GM19397 (cell line): ENCODE measurements around the gene ZCCHC14.
"Not testable (repeated sequence)": the region's sequence is repeated elsewhere in the genome, so short reads cannot be mapped to it uniquely, and the experiment has no call there.

Experiments
- ATAC-seq: cut with Tn5 transposase; IDR thresholded peaks from one replicate; pipeline ENCODE4 v1.9.1; 2021; ENCODE audit warnings: mild to moderate bottlenecking, moderate library complexity; ENCODE audit not compliant: unreplicated experiment

The ZCCHC14 gene

GRCh38 chr16:87525352-87525751, 32.5 kb upstream of the ZCCHC14 start:
- no peak for ATAC-seq

DNA sequence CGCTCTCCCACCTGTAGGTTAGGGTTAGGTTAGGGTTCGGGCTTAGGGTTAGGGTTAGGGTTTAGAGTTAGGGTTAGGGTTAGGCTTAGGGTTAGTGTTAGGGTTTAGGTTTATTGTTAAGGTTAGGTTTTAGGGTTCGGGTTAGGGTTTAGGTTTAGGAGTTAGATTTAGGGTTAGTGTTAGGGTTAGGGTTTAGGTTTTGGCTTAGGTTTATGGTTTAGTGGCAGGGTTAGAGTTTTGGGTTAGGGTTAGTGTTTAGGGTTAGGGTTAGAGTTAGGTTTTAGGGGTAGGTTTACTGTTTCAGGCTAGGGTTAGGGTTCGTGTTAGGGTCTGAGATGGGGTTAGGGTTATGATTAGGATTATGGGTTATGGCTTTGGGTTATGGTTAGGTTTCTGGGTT, 31.6 kb upstream of the ZCCHC14 start:
- ATAC-seq = no peak

- ATAC-seq = not testable (repeated sequence)
These were observed 30.8 kb upstream of the ZCCHC14 start for GRCh38 chr16:87523605-87524004.

GRCh38 chr16:87521764-87522163, 28.9 kb upstream of the ZCCHC14 start:
- not testable (repeated sequence) for ATAC-seq

DNA sequence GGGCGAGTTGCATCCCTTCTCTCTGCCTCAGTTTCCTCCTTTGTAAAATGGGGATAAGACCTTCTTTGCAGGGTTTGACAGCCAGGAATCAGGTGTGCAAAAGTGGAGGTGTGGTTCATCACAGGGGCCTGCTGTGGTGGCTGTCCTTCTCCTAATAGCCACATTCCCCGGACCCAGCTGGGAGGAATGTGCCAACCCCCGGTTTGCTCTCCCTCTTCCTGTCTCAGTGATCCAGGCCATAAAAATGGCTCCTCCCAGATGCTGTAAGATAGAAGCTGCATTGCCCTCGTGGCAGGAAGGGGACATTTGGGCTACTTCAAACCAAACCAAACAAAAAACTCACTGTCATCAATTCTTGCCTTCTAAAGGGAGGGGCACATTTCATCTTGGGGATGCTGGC, 26.3 kb upstream of the ZCCHC14 start:
- not testable (repeated sequence) for ATAC-seq

DNA sequence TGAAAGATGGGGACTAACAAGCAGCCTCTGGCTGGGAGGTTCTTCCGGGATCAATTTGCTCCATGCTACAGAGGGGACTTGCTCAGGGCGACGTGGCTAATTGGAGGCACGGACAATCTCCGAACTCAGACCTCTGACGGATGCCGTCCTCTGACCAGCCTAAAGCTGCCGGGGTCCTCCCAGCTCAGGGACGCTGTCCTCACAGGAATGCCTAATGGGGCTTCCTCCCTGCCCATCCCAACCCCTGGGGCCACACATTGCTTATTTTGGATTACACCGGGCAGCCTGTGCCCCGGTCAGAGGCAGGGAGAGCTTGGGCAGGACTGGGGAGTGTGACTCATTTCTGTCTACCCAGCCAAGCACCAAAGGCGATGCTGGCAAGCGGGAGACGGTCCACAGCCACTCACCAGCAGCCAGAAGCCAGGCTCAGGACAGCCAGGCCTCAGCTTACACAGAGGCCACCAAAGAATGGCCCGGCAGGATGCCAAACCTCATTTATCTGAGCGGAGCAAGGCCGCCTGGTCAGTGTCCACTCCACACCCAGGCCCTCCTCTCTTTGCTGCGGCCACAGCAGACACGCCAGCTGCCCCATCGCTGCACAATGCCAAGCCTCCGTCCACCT, 25.7 kb upstream of the ZCCHC14 start:
- ATAC-seq = not testable (repeated sequence)

- not testable (repeated sequence) for ATAC-seq
These were observed 25.0 kb upstream of the ZCCHC14 start for GRCh38 chr16:87517610-87518429.

GRCh38 chr16:87516361-87516760, 23.5 kb upstream of the ZCCHC14 start:
- no peak for ATAC-seq

DNA sequence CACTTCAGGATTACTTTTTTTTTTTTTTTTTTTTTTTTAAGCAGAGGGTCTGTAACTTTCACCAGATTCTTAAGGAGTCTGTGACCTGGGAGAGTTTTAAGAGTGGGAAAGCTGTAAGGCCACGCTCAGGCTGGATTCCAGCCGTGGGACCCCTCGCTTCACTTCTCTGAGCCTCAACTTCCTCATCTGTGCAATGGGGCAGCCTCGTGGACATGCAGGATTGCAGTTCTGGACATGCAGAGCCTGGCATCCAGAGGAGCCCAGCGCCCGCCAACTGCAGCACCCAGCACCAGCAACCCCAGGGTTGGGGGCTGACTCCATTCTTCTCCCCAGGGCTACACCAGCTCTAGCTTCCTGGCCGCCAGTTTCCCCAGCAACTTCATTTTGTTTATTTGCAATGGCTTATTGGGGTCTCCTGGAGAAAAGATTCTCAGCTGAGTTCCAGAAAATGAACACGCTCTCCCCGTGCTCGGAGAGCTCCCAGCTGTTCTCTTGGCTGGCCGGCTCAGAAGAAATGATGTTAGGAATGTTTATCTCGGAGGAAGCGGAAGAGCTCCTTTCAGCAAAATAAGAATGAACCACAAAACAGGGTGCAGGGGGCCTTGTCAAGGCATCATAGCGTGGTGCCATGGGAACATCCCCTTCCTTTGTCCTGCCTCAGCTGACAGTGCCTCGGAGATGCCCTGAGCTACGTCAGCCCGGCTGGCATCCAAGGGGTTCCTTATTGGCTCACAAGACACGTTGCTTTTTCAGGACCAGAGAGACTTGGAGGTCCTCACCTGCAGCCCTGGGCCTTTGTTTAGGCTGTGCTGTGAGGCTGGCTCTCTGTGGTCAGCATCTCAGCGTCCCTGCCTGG, 22.9 kb upstream of the ZCCHC14 start:
- ATAC-seq = no peak

DNA sequence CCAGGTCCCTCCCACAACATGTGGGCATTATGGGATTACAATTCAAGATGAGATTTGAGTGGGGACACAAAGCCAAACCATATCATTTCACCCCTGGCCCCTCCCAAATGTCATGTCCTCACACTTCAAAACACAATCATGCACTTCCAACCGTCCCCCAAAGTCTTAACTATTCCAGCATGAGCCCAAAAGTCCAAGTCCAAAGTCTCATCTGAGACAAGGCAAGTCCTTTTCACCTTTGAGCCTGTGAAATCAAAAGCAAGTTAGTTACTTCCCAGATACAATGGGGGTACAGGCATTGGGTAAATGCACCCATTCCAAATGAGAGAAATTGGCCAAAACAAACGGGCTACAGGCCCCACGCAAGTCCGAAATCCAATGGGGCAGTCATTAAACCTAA, 17.0 kb upstream of the ZCCHC14 start:
- not testable (repeated sequence) for ATAC-seq

- ATAC-seq = no peak
These were observed 14.7 kb upstream of the ZCCHC14 start for GRCh38 chr16:87507351-87508069.

DNA sequence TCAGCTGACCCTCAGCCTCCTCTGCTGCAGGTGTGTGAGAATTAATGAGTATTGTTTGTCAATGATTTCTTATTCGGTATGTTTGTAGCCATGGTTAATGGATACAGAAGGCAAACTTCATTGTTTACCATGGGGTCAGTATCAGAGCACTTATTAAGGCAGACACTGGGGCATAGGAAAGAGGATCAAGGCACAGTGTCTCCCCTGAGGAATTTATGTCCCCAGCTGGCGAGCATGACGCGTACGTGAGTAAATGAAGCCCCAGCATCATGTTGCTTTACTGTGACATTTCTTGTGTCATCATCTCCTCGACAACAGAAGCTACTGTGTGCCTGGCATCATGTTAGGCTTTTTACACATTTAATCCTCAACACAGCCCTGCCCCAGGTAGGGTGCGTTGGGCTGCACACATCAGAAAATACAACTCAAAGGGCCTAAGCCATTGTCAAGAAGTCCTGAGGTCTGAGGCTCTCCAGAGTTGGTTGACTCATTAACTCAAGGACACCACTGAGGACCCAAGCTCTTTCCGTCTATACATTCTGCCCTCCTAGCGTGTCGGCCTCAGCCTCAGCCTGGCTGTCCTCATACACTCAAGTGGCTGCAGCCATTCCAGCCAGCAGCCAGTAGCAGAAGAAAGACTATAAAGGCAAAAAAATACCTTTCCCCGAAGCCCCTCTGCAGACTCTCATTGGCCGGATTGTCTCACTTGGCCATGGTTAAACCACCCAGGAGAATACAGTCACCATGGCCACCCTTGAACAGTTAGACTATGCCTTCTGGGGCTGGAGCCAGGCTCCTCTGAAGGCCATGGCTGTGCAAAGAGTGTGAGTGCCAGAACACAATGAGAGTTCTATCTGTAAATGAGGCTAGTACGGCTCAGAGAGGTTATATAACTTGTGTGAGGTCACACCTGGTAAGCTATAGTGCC, 13.9 kb upstream of the ZCCHC14 start:
- ATAC-seq = no peak

GRCh38 chr16:87505834-87506233, 13.0 kb upstream of the ZCCHC14 start:
- ATAC-seq = no peak

DNA sequence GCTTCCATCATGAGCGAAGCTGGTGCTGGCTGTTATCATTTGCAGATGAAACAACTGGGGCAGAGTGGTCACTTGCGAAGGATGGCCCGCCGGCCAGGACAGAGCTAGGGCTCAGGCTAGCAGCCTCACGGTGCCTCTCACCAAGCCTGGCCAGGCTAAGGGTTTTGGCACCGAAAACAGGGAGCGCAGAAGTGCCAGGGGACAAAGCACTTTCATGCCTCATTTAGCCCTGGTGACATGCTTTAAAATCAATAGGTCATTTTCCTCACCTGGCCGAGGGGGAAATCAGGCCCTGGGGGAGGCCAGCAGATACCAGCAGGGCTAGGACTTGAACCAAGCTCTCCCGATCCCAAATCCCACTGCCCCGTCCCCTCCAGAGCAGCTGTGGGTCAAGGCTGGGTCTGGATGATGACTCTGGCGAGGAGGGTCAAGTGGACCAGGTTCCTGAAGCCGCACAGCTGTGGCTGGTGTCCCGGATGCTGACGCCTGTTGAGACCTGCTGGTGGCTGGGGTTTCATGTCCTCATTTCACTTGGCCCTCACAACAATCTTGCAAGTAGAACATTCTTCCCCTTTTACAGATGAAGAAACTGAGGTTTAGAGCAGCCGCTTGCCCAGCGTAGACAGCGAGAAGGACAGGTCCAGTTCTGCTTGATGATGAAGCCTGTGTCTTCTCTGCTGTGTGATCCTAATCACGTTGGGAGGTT, 10.6 kb upstream of the ZCCHC14 start:
- not testable (repeated sequence) for ATAC-seq

GRCh38 chr16:87502308-87502969, 9.6 kb upstream of the ZCCHC14 start:
- no peak for ATAC-seq

- ATAC-seq = no peak
These were observed 8.3 kb upstream of the ZCCHC14 start for GRCh38 chr16:87501117-87501516.

GRCh38 chr16:87499189-87499486, 6.3 kb upstream of the ZCCHC14 start:
- ATAC-seq = no peak

- no peak for ATAC-seq
These were observed 5.7 kb upstream of the ZCCHC14 start for GRCh38 chr16:87498324-87499188.
